Spleen (tissue), 7 donors: ENCODE results near the gene TTC28.

Experiments used
- POLR2AphosphoS5 ChIP-seq, 3 donors: sonication (generic); formaldehyde crosslinking; IDR thresholded peaks; one replicate each; pipeline ENCODE4 v1.5.1; 2017; ENCODE audit warnings: antibody characterized with exemption in 3 of 3
- TF ChIP-seq, protein P1 (sequence below), 11 experiments: fragments of 200-600 bp in 7 of 11; fragments of 450-650 bp in 4 of 11; sonication (generic) in 4 of 11; IDR thresholded peaks in 8 of 11; conservative IDR thresholded peaks in 3 of 11; 1 replicate in 7 of 11; 2 replicates in 4 of 11; pipeline versions ENCODE4 v1.4.0 to v1.8.0; 2016 to 2021; ENCODE audit warnings: antibody characterized with exemption in 11 of 11, inconsistent platforms in 4 of 11, mild to moderate bottlenecking in 1 of 11
- donor health status: DM: no; HTN: no; CAD: no; lungs with moderate emphysema.
- donor health status: DM: no; HTN: no; CAD: no.
- donor health status: DM: no; HTN: no; CAD: no.

DNA sequence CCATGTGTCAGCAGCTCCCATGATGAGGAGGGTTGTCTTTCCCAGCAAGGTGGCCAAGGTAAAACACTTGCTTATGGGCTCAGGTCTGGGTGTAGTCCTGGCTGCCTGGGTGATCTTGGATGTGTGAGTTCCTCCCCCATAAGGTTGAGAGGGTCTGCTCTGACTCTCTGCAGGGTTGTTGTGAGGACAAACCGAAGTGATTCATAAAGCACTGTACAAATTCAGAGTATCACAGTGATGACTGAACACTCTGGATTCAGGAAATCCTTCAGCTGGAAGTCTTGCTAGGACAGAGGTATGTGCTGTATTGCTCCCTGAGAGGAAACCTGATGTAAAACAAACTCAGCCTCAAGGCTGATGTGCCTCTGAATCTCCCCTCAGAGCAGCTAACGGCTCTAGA, 539.7 kb downstream of the TTC28 start:
- TF ChIP-seq, protein P1, sequence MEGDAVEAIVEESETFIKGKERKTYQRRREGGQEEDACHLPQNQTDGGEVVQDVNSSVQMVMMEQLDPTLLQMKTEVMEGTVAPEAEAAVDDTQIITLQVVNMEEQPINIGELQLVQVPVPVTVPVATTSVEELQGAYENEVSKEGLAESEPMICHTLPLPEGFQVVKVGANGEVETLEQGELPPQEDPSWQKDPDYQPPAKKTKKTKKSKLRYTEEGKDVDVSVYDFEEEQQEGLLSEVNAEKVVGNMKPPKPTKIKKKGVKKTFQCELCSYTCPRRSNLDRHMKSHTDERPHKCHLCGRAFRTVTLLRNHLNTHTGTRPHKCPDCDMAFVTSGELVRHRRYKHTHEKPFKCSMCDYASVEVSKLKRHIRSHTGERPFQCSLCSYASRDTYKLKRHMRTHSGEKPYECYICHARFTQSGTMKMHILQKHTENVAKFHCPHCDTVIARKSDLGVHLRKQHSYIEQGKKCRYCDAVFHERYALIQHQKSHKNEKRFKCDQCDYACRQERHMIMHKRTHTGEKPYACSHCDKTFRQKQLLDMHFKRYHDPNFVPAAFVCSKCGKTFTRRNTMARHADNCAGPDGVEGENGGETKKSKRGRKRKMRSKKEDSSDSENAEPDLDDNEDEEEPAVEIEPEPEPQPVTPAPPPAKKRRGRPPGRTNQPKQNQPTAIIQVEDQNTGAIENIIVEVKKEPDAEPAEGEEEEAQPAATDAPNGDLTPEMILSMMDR (IDR thresholded peaks at IDR 0.05 in 8 of 11, conservative IDR thresholded peaks at IDR 0.05 in 3 of 11) = no peak
- TF ChIP-seq POLR2AphosphoS5 (IDR thresholded peaks at IDR 0.05) = no peak
